ENCODE results near the gene SLC8A2. TPM values are rescaled to one million over a fixed set of nuclear protein-coding genes. Genes with fewer than 3 reads are reported as not detected.
A peak's percentile ranks its signal among the peaks of the same experiment; 100 is the strongest.

Gene SLC8A2
- total and polyA plus RNA-seq, 2 of the 4 experiments (the other 2 are of a cell fraction), result 0.05 TPM; not detected in 1

DNA sequence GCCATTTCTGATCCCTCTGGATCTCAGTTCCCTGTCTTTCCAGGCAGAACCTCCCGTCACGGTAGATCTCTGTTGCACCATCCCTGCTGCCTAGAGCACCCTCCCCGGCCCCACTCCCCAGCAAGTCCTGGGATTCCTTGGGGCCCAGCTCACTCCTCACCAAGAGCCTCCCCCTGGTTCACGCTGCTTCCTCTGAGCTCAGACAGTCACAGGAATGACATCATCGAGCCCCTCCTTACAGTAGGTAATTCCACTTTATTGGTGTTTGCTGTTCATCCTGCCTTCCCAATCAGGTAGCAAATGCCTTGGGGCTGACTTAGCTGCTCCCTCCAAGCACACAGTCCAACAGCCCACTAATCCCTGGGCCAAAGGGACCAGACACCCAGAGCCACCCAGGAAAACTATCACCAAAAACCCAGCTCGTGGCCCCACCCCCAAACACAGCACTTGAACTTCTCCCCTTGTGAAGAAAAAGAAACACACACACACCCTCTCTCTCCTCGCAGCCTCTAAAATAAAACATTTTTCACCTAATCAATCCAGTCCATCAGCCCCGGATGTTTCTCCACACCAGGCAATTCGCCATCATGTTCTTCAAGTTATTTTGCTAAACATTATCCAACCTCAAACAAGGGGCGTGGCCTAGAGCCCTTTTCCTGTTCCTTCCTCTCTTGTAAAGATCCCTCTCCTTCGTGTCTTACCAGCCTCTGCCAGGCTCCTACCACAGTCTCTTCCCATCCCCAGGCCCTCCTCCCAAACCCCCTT, 40.7 kb upstream of the SLC8A2 start:
- Histone ChIP-seq H2AK9ac (replicated peaks; ENCODE audit: low read depth, low read length, poor library complexity) (peak overlapping the region; percentile 79), H2AFZ (replicated peaks; ENCODE audit: low read length, poor library complexity) (peak overlapping the region; percentile 56), H3K14ac (replicated peaks; ENCODE audit: low read depth, low read length) (0 out of 2 replicates have a peak overlapping the region, but pooled peaks have one; percentile 37), H3K9ac (ENCODE audit: low read depth, low read length) (peak overlapping the region; percentile 32; the same call in 1 of the 2 replicates), H3K9me1 (ENCODE audit: insufficient read depth, low read length) (peaks cover 25% of the 10 kb centered on the region), H2BK5ac (ENCODE audit: low read depth, low read length, poor library complexity, severe bottlenecking) (no peak overlapping the region), H2BK15ac (ENCODE audit: low read depth, low read length) (no peak overlapping the region), H3K4me3 (ENCODE audit: insufficient read depth, low read depth, low read length) (no peak overlapping the region), H2BK20ac (ENCODE audit: low read depth, low read length) (no peak overlapping the region), H3K18ac (ENCODE audit: low read depth, low read length) (0 out of 2 replicates have a peak overlapping the region, but pooled peaks have one; percentile 12), H3K56ac (ENCODE audit: extremely low read depth, insufficient read depth, low read length) (no peak overlapping the region), H3K9me3 (ENCODE audit: control insufficient read depth, insufficient read depth, low read length) (no peaks in the 10 kb centered on the region), H2BK120ac (ENCODE audit: low read depth, low read length) (no peak overlapping the region), H3K79me1 (ENCODE audit: low read depth in 1 of 2, low read length in 2 of 2) (peaks cover 34 to 78% of the 10 kb centered on the region in 2 experiments), H3K4me2 (ENCODE audit: low read depth, low read length) (peak overlapping the region; percentile 77), H3K36me3 (ENCODE audit: control insufficient read depth, insufficient read depth, low read length) (no peaks in the 10 kb centered on the region; the same call in 1 of the 2 replicates), H4K8ac (ENCODE audit: low read depth in 2 of 2, low read length in 2 of 2) (peak overlapping the region in 1 of 2 experiments; percentile 56; a peak in 1 of 4 replicates), H4K5ac (ENCODE audit: low read depth, low read length) (peak overlapping the region; percentile 43; the same call in 1 of the 2 replicates), H3K4me1 (ENCODE audit: control insufficient read depth, insufficient read depth, low read length) (peaks cover 18% of the 10 kb centered on the region), H4K91ac (ENCODE audit: insufficient read depth, low read depth, low read length) (no peak overlapping the region), H2AK5ac (ENCODE audit: low read depth, low read length) (peak overlapping the region; percentile 53; the same call in 1 of the 2 replicates), H3K23ac (ENCODE audit: low read depth, low read length) (peak overlapping the region; percentile 89; the same call in 1 of the 2 replicates), H3K4ac (ENCODE audit: low read depth, low read length) (peak overlapping the region; percentile 78), H3K27me3 (ENCODE audit: control insufficient read depth, insufficient read depth, low read length) (no peaks in the 10 kb centered on the region), H4K20me1 (ENCODE audit: insufficient read depth, low read length) (peaks cover 61% of the 10 kb centered on the region), H3K27ac (ENCODE audit: insufficient read depth, low read length) (peak overlapping the region; percentile 66; the same call in 1 of the 2 replicates)
- ChIA-PET POLR2A (ENCODE audit: unreplicated experiment) (no interaction called here), CTCF (no interaction called here)
- BruUV-seq (replicated peaks), result no TSS peak
- 44% methylated on average over 9 of the region's 11 CpGs; no CpG with 5 or more reads in 1 of the 2 experiments for WGBS, 2 experiments (ENCODE audit: extremely low coverage in 2 of 2, insufficient read length in 1 of 2)
- no peak for TF ChIP-seq RCOR1 (IDR thresholded peaks at IDR 0.05; ENCODE audit: insufficient replicate concordance, low read length)
- peak; percentile 37; the same call in 1 of the 2 replicates for TF ChIP-seq MAZ (IDR thresholded peaks at IDR 0.05; ENCODE audit: borderline replicate concordance, low read depth, low read length)
- TF ChIP-seq MXI1 (IDR thresholded peaks at IDR 0.05; ENCODE audit: borderline replicate concordance, low read depth, low read length), result no peak
- intact Hi-C loops (cut with micrococcal nuclease) (loop anchor here (10.0 kb wide), 1 partner anchor 152 kb away; no protein-coding TSS in a partner anchor), in situ Hi-C loops (cut with MboI; ENCODE audit: low sequenced_read_pairs) (no loop called here), dilution Hi-C loops (cut with HindIII; ENCODE audit: low sequenced_read_pairs, unreplicated experiment) (no loop called here)
- no peak for ATAC-seq (ENCODE audit: low read depth)
- peak; percentile 52 for DNase-seq

Data from IMR-90 (cell line).